Fibroblast of lung (primary cell): Measurements from ENCODE around the gene SLC27A3.

Source experiments
- EZH2 ChIP-seq: IDR thresholded peaks from 2 replicates; pipeline ENCODE4 v1.5.1; 2012; ENCODE audit warnings: low read length, control low read depth, mild to moderate bottlenecking; ENCODE audit errors: missing control alignments
- TF ChIP-seq, protein P1 (sequence below), 2 donors: IDR thresholded peaks in 1 of 2; conservative IDR thresholded peaks in 1 of 2; 1 replicate in 1 of 2; 2 replicates in 1 of 2; pipeline ENCODE4 v1.5.1; 2011 to 2012; ENCODE audit warnings: low read length in 2 of 2, control low read depth in 1 of 2, inconsistent platforms in 1 of 2, low read depth in 1 of 2, mild to moderate bottlenecking in 1 of 2

DNA sequence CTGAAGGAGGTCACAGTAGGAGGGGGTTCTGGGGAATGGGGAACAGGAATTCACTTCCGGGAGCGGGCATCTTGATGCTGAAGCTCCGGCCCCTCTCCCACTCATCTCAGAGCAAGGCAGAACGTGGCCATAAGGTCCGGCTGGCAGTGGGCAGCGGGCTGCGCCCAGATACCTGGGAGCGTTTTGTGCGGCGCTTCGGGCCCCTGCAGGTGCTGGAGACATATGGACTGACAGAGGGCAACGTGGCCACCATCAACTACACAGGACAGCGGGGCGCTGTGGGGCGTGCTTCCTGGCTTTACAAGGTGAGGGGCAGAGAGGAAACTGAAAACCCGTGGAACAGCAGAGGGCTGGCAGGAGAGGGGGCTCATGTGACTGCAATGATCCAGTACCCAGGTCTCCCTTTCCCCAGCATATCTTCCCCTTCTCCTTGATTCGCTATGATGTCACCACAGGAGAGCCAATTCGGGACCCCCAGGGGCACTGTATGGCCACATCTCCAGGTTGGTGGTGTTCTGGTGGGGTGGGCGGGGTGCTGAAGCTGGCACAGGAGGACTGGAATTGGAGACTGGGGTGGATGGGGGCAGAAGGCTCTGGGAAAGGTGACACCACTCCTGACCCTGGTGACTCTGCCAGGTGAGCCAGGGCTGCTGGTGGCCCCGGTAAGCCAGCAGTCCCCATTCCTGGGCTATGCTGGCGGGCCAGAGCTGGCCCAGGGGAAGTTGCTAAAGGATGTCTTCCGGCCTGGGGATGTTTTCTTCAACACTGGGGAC, 3.0 kb downstream of the SLC27A3 start:
- TF ChIP-seq, protein P1, sequence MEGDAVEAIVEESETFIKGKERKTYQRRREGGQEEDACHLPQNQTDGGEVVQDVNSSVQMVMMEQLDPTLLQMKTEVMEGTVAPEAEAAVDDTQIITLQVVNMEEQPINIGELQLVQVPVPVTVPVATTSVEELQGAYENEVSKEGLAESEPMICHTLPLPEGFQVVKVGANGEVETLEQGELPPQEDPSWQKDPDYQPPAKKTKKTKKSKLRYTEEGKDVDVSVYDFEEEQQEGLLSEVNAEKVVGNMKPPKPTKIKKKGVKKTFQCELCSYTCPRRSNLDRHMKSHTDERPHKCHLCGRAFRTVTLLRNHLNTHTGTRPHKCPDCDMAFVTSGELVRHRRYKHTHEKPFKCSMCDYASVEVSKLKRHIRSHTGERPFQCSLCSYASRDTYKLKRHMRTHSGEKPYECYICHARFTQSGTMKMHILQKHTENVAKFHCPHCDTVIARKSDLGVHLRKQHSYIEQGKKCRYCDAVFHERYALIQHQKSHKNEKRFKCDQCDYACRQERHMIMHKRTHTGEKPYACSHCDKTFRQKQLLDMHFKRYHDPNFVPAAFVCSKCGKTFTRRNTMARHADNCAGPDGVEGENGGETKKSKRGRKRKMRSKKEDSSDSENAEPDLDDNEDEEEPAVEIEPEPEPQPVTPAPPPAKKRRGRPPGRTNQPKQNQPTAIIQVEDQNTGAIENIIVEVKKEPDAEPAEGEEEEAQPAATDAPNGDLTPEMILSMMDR (conservative IDR thresholded peaks at IDR 0.05 in 1 of 2, IDR thresholded peaks at IDR 0.05 in 1 of 2; ENCODE audit: low read depth in 1 of 2, low read length in 2 of 2) = no peak
- no peak for TF ChIP-seq EZH2
